Neuronal stem cell (in vitro differentiated cells): ENCODE results near the gene LUZP4.
A peak's percentile ranks its signal among the peaks of the same experiment; 100 is the strongest.
"Not testable (repeated sequence)": the region's sequence is repeated elsewhere in the genome, so short reads cannot be mapped to it uniquely, and the experiment has no call there.

Source experiments
- DNase-seq: peaks from one replicate; pipeline ENCODE4 v3.0.0-alpha.2; 2013; ENCODE audit warnings: low spot score
- H2AFZ ChIP-seq: one replicate; pipeline ENCODE4 v1.6.1; 2013; ENCODE audit warnings: mild to moderate bottlenecking, low read length, inconsistent platforms
- H2AK5ac ChIP-seq: 2 replicates; pipeline ENCODE4 v1.6.1; 2013; ENCODE audit warnings: low read depth, mild to moderate bottlenecking, inconsistent platforms, low read length, moderate library complexity, mixed read lengths
- H2BK120ac ChIP-seq: 2 replicates; pipeline ENCODE4 v1.6.1; 2013; ENCODE audit warnings: low read depth, mild to moderate bottlenecking, inconsistent platforms, low read length, moderate library complexity, mixed read lengths
- H2BK12ac ChIP-seq: one replicate; pipeline ENCODE4 v1.6.1; 2013; ENCODE audit warnings: low read length, inconsistent platforms
- H2BK15ac ChIP-seq: 2 replicates; pipeline ENCODE4 v1.6.1; 2013; ENCODE audit warnings: mild to moderate bottlenecking, low read length, inconsistent platforms, mixed read lengths
- H2BK5ac ChIP-seq: one replicate; pipeline ENCODE4 v1.6.1; 2013; ENCODE audit warnings: inconsistent platforms, mild to moderate bottlenecking, low read length, moderate library complexity
- H3K14ac ChIP-seq: one replicate; pipeline ENCODE4 v1.6.1; 2013; ENCODE audit warnings: low read length, inconsistent platforms
- H3K18ac ChIP-seq: 2 replicates; pipeline ENCODE4 v1.6.1; 2013; ENCODE audit warnings: low read length, inconsistent platforms
- H3K23ac ChIP-seq: 2 replicates; pipeline ENCODE4 v1.6.1; 2013; ENCODE audit warnings: low read depth, mild to moderate bottlenecking, mixed read lengths, low read length, inconsistent platforms; ENCODE audit not compliant: poor library complexity
- H3K27ac ChIP-seq: replicated peaks from 3 replicates; pipeline ENCODE4 v1.5.1; 2013; ENCODE audit warnings: low read length, inconsistent platforms
- H3K27me3 ChIP-seq, 3 experiments: 2 replicates each; pipeline ENCODE4 v1.6.1; 2013; ENCODE audit warnings: low read length in 3 of 3, mild to moderate bottlenecking in 2 of 3, inconsistent platforms in 1 of 3, low read depth in 1 of 3, mixed read lengths in 1 of 3, moderate library complexity in 1 of 3; ENCODE audit not compliant: control insufficient read depth in 3 of 3, insufficient read depth in 3 of 3
- H3K36me3 ChIP-seq, 2 donors: replicated peaks in 1 of 2; 2 replicates each; pipeline ENCODE4 v1.6.1; 2013; ENCODE audit warnings: low read length in 2 of 2; ENCODE audit not compliant: control insufficient read depth in 2 of 2, insufficient read depth in 2 of 2
- H3K4ac ChIP-seq: 2 replicates; pipeline ENCODE4 v1.6.1; 2013; ENCODE audit warnings: inconsistent platforms, mild to moderate bottlenecking, low read length, moderate library complexity
- H3K4me1 ChIP-seq, 2 donors: 1 replicate in 1 of 2; 2 replicates in 1 of 2; pipeline ENCODE4 v1.6.1; 2013; ENCODE audit warnings: low read length in 2 of 2, low read depth in 1 of 2; ENCODE audit not compliant: control insufficient read depth in 2 of 2, insufficient read depth in 1 of 2
- H3K4me2 ChIP-seq: one replicate; pipeline ENCODE4 v1.6.1; 2013; ENCODE audit warnings: mild to moderate bottlenecking, low read length, inconsistent platforms; ENCODE audit not compliant: insufficient read depth, poor library complexity, severe bottlenecking
- H3K4me3 ChIP-seq, 2 donors: 2 replicates each; pipeline ENCODE4 v1.5.1; 2013; ENCODE audit warnings: low read length in 2 of 2, mild to moderate bottlenecking in 2 of 2, inconsistent platforms in 1 of 2, moderate library complexity in 1 of 2
- H3K79me1 ChIP-seq: one replicate; pipeline ENCODE4 v1.6.1; 2013; ENCODE audit warnings: low read depth, mild to moderate bottlenecking, inconsistent platforms, low read length, moderate library complexity
- H3K9ac ChIP-seq: one replicate; pipeline ENCODE4 v1.6.1; 2013; ENCODE audit warnings: mild to moderate bottlenecking, low read depth, low read length, inconsistent platforms; ENCODE audit not compliant: poor library complexity
- H3K9me3 ChIP-seq, 2 donors: replicated peaks in 1 of 2; 2 replicates each; pipeline versions ENCODE3 to v1.6.1; 2013; ENCODE audit warnings: low read length in 2 of 2, mild to moderate bottlenecking in 2 of 2, inconsistent platforms in 1 of 2, low read depth in 1 of 2, mixed read lengths in 1 of 2, moderate library complexity in 1 of 2; ENCODE audit not compliant: control insufficient read depth in 2 of 2, insufficient read depth in 1 of 2
- H4K8ac ChIP-seq: one replicate; pipeline ENCODE4 v1.6.1; 2013; ENCODE audit warnings: low read depth, mild to moderate bottlenecking, inconsistent platforms, low read length, moderate library complexity
- H4K91ac ChIP-seq: one replicate; pipeline ENCODE4 v1.6.1; 2013; ENCODE audit warnings: low read length, low read depth, mild to moderate bottlenecking, inconsistent platforms; ENCODE audit not compliant: poor library complexity
- WGBS, 2 donors: extraction: QIAGEN DNeasy Blood & Tissue Kit; methylation state at CpG; one replicate each; pipeline ENCODE4 v1.1.7; 2013; ENCODE audit warnings: missing lambda C conversion rate in 2 of 2, mixed read lengths in 1 of 2; ENCODE audit not compliant: insufficient read length in 2 of 2, insufficient replicate concordance in 1 of 2; ENCODE audit errors: extremely low coverage in 2 of 2; 5-methylcytosine and 5-hydroxymethylcytosine counted together

The LUZP4 gene

DNA sequence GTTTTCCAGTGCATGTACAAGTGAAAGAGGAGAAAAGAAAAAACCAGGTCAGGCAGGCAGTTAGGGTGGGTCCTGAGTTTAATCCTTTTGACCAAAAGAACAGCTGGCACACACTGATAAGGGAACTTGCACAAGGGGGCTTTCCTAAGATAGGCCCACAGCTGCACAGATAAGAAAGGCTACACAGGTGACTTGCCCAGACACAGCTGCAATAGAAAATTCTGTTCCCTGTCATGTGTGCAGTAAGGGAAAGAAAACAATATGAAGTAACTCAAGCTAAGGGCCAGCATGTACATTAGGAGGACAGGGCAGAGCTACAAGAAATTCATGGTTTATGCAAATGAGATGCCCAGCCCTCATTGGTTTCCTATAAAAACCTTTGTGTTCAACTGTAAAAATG lies 32.9 kb downstream of the LUZP4 start:
- Histone ChIP-seq H4K91ac (no peak overlapping the region), H3K27ac (no peak overlapping the region), H3K9ac (no peak overlapping the region), H3K79me1 (no peaks in the 10 kb centered on the region), H2BK15ac (no peak overlapping the region), H3K4me1 (no peaks in the 10 kb centered on the region), H2BK120ac (no peak overlapping the region), H3K27me3 (peaks cover 0 to 13% (median 0%) of the 10 kb centered on the region in 3 experiments), H3K36me3 (no peaks in the 10 kb centered on the region), H2AFZ (no peak overlapping the region), H3K4me3 (no peak overlapping the region), H3K14ac (no peak overlapping the region), H3K18ac (no peak overlapping the region), H3K4ac (no peak overlapping the region), H3K9me3 (no peaks in the 10 kb centered on the region), H3K4me2 (no peak overlapping the region), H3K23ac (no peak overlapping the region), H2AK5ac (no peak overlapping the region), H2BK12ac (no peak overlapping the region), H2BK5ac (no peak overlapping the region), H4K8ac (no peak overlapping the region)
- DNase-seq: no peak

GRCh38 chrX:115324194-115324593 lies 34.7 kb downstream of the LUZP4 start:
- Histone ChIP-seq H4K91ac (no peak overlapping the region), H3K14ac (no peak overlapping the region), H2AFZ (no peak overlapping the region), H3K4me3 (no peak overlapping the region), H2BK12ac (no peak overlapping the region), H2AK5ac (no peak overlapping the region), H2BK15ac (no peak overlapping the region), H3K27ac (no peak overlapping the region), H3K4ac (no peak overlapping the region), H3K4me1 (no peaks in the 10 kb centered on the region), H3K79me1 (no peaks in the 10 kb centered on the region), H3K9me3 (no peaks in the 10 kb centered on the region), H4K8ac (no peak overlapping the region), H3K23ac (no peak overlapping the region), H2BK5ac (no peak overlapping the region), H2BK120ac (no peak overlapping the region), H3K4me2 (no peak overlapping the region), H3K9ac (no peak overlapping the region), H3K36me3 (no peaks in the 10 kb centered on the region), H3K27me3 (peaks cover 0 to 26% (median 0%) of the 10 kb centered on the region in 3 experiments), H3K18ac (no peak overlapping the region)
- WGBS, 2 donors: no CpG with 5 or more reads among the region's 3 CpGs
- DNase-seq: no peak

GRCh38 chrX:115329282-115329681 lies 39.8 kb downstream of the LUZP4 start:
- H4K8ac ChIP-seq, H3K79me1 ChIP-seq, H3K18ac ChIP-seq, H2BK12ac ChIP-seq, H3K4me3 ChIP-seq, H3K23ac ChIP-seq, H2AFZ ChIP-seq, H2AK5ac ChIP-seq, H3K36me3 ChIP-seq, H3K9me3 ChIP-seq, H3K4me2 ChIP-seq, H3K4ac ChIP-seq, H2BK5ac ChIP-seq, H3K14ac ChIP-seq, H2BK15ac ChIP-seq, H2BK120ac ChIP-seq, H3K9ac ChIP-seq, H3K4me1 ChIP-seq, H4K91ac ChIP-seq, DNase-seq, H3K27ac ChIP-seq: not testable (repeated sequence)
- no CpG with 5 or more reads among the region's 4 CpGs for WGBS, 2 donors
- H3K27me3 ChIP-seq: peaks cover 0 to 19% (median 0%) of the 10 kb centered on the region in 3 experiments

- Histone ChIP-seq H3K14ac (no peak overlapping the region), H3K27ac (no peak overlapping the region), H3K4me3 (no peak overlapping the region), H3K27me3 (peaks cover 0 to 18% (median 0%) of the 10 kb centered on the region in 3 experiments), H3K4me2 (no peak overlapping the region), H3K4ac (no peak overlapping the region), H4K8ac (no peak overlapping the region), H2AFZ (peak overlapping the region; percentile 77), H3K9ac (no peak overlapping the region), H2BK12ac (no peak overlapping the region), H2BK120ac (no peak overlapping the region), H3K9me3 (no peaks in the 10 kb centered on the region), H4K91ac (no peak overlapping the region), H3K36me3 (no peaks in the 10 kb centered on the region), H3K79me1 (no peaks in the 10 kb centered on the region), H2AK5ac (no peak overlapping the region), H2BK15ac (no peak overlapping the region), H3K23ac (no peak overlapping the region), H3K4me1 (no peaks in the 10 kb centered on the region), H3K18ac (no peak overlapping the region), H2BK5ac (no peak overlapping the region)
- no CpG with 5 or more reads among the region's 18 CpGs for WGBS, 2 donors
- DNase-seq: no peak
These were observed 41.1 kb downstream of the LUZP4 start for GRCh38 chrX:115330498-115331168.
